ENCODE data around the gene NRP1. TPM values are rescaled to one million over a fixed set of nuclear protein-coding genes. Genes with fewer than 3 reads are reported as not detected.

Gene NRP1
- 370 and 403 TPM in 2 replicates for total RNA-seq

GRCh38 chr10:33334153-33334804 lies at the start of gene NRP1:
NRP1 (minus strand) TSS chr10:33334667; CDS start chr10:33334382, 285 bp downstream.

All from smooth muscle cell of trachea (primary cell).